ENCODE results near the gene SLC1A4. TPM values are rescaled to one million over a fixed set of nuclear protein-coding genes. Genes with fewer than 3 reads are reported as not detected.

SLC1A4 gene
- total RNA-seq (2013; cell fraction: nucleolus; rRNA removed): 16.4 and 16.7 TPM in 2 replicates
- 35.8 and 37.0 TPM in 2 replicates for total RNA-seq (2014; rRNA removed)
- 23.2 and 23.8 TPM in 2 replicates for total RNA-seq (2014; rRNA removed; fragmentation: Illumina TruSeq; extraction: Trizol)
- total RNA-seq (2021): 43.2 and 43.4 TPM in 2 replicates
- polyA plus RNA-seq (2011; ENCODE audit: low read depth): 24.9 TPM
- 20.3 and 26.9 TPM in 2 replicates for polyA plus RNA-seq (2011; rRNA removed)
- 27.0 and 29.7 TPM in 2 replicates for polyA plus RNA-seq (2011; cell fraction: cytosol; rRNA removed)
- polyA plus RNA-seq (2011; cell fraction: nucleus; rRNA removed): 30.5 and 33.0 TPM in 2 replicates
- polyA plus RNA-seq (2012): 27.7 and 31.8 TPM in 2 replicates
- polyA plus RNA-seq (2014; fragmentation: Illumina TruSeq; extraction: Trizol): 27.4 TPM in 2 replicates
- polyA plus RNA-seq (2014; fragmentation: Nextera tagmentation; extraction: Ambion mirVana): 10 to 100 TPM; 10.8 to 13.9 TPM
- polyA plus RNA-seq (2014; rRNA removed): 28.0 and 29.0 TPM in 2 replicates
- 10 to 100 TPM; 32.6 to 37.2 TPM for polyA plus RNA-seq (2016; fragmentation: Nextera tagmentation; extraction: Ambion mirVana)
- polyA minus RNA-seq (2011; rRNA and poly(A)+ RNA removed): 49.4 and 72.0 TPM in 2 replicates
- 22.5 and 26.3 TPM in 2 replicates for polyA minus RNA-seq (2011; cell fraction: cytosol; rRNA and poly(A)+ RNA removed)
- 12.0 and 23.5 TPM in 2 replicates for polyA minus RNA-seq (2011; cell fraction: nucleus; rRNA and poly(A)+ RNA removed)
- percentile 88 among the genes with signal in this experiment for Bru-seq, nascent RNA
- percentile 73 among the genes with signal in this experiment for BruChase-seq, experiment 1, labeled RNA remaining after a 6-hour chase
- percentile 83 among the genes with signal in this experiment for BruChase-seq, experiment 2, labeled RNA remaining after a 2-hour chase
- long read RNA-seq, experiment 1, full-length matches to known transcripts: 9 of 16 reads
- long read RNA-seq, experiment 1, partial matches to known transcripts: 4 of 16 reads
- long read RNA-seq, experiment 1, other reads (novel, unspliced or antisense): 3 of 16 reads
- long read RNA-seq, experiment 2, full-length matches to known transcripts: 16 of 63 reads
- long read RNA-seq, experiment 2, partial matches to known transcripts: 46 of 63 reads
- long read RNA-seq, experiment 2, other reads (novel, unspliced or antisense): 1 of 63 reads

- ChIA-PET CTCF (interaction anchor here (0.6 to 2.1 kb wide), 7 partner anchors 17 to 74 kb away, joined by 3 to 10 read pairs (median 4); no protein-coding TSS in a partner anchor), SMC1A (ENCODE audit: uncharacterized antibody, unreplicated experiment) (interaction anchor here (0.9 to 5.8 kb wide), 12 partner anchors 8 to 74 kb away, joined by 3 to 28 read pairs (median 5); no protein-coding TSS in a partner anchor), RAD21 (ENCODE audit: unreplicated experiment) (interaction anchor here (0.8 to 10.2 kb wide), 8 partner anchors 10 to 72 kb away, joined by 3 to 73 read pairs (median 8); no protein-coding TSS in a partner anchor), POLR2A (interaction anchor here (0.7 to 6.1 kb wide), 5 partner anchors 33 to 141 kb away, joined by 3 to 96 read pairs (median 3); partner anchors contain the start of gene RAB1A)
- Histone ChIP-seq H3K9ac (ENCODE audit: control insufficient read depth, insufficient read depth, low read length) (peak within 1 kb of the TSS; percentile 91), H3K79me2 (ENCODE audit: control insufficient read depth, insufficient read depth, low read length) (peaks cover 54% of the 10 kb centered on the region), H4K20me1 (ENCODE audit: control insufficient read depth, insufficient read depth) (no peaks in the 10 kb centered on the region), H2AFZ (ENCODE audit: control insufficient read depth, low read depth, low read length) (peak within 1 kb of the TSS; percentile 62), H3K27me3 (replicated peaks in 1 of 2; ENCODE audit: control insufficient read depth in 2 of 2, insufficient read depth in 2 of 2, low read length in 1 of 2) (no peaks in the 10 kb centered on the region), H3K4me2 (ENCODE audit: control insufficient read depth, insufficient read depth) (peak within 1 kb of the TSS; percentile 96), H3K36me3 (ENCODE audit: control insufficient read depth in 2 of 2, insufficient read depth in 2 of 2, low read length in 1 of 2) (peaks cover 0 to 2% of the 10 kb centered on the region in 2 experiments; a peak in 2 of 4 replicates), H3K4me3 (peak within 1 kb of the TSS; percentile 99), H3K4me1 (ENCODE audit: control insufficient read depth, insufficient read depth, low read length) (peaks cover 28% of the 10 kb centered on the region), H3K27ac (ENCODE audit: control insufficient read depth, insufficient read depth) (peak within 1 kb of the TSS; percentile 89), H3K9me3 (replicated peaks; ENCODE audit: control insufficient read depth, insufficient read depth, low read length) (no peaks in the 10 kb centered on the region)
- intact Hi-C loops (cut with micrococcal nuclease; ENCODE audit: unreplicated experiment) (loop anchor here (5.0 kb wide), 4 partner anchors 43 to 337 kb away; partner anchors contain the start of genes ACTR2 and SERTAD2), in situ Hi-C loops (cut with MboI) (loop anchor here (10.0 kb wide), 1 partner anchor 55 kb away; no protein-coding TSS in a partner anchor)
- BruUV-seq (replicated peaks): no TSS peak
- DNase-seq (ENCODE audit: low read depth, low spot score) (no peak), FAIRE-seq (no peak), ATAC-seq (peak; percentile 82)
- 1% methylated on average over 83 of the region's 109 CpGs for WGBS (ENCODE audit: insufficient coverage, insufficient replicate concordance, low lambda C conversion rate, missing lambda C conversion rate)
- peak; percentile 23; the same call in 1 of the 3 replicates for TF ChIP-seq POU2F2 (IDR thresholded peaks at IDR 0.05; ENCODE audit: borderline replicate concordance, low read depth, low read length)
- no peak for TF ChIP-seq MTA2 (IDR thresholded peaks at IDR 0.05; ENCODE audit: low read depth)
- TF ChIP-seq BACH1 (IDR thresholded peaks at IDR 0.05; ENCODE audit: borderline replicate concordance): peak; percentile 97
- TF ChIP-seq, protein P1, sequence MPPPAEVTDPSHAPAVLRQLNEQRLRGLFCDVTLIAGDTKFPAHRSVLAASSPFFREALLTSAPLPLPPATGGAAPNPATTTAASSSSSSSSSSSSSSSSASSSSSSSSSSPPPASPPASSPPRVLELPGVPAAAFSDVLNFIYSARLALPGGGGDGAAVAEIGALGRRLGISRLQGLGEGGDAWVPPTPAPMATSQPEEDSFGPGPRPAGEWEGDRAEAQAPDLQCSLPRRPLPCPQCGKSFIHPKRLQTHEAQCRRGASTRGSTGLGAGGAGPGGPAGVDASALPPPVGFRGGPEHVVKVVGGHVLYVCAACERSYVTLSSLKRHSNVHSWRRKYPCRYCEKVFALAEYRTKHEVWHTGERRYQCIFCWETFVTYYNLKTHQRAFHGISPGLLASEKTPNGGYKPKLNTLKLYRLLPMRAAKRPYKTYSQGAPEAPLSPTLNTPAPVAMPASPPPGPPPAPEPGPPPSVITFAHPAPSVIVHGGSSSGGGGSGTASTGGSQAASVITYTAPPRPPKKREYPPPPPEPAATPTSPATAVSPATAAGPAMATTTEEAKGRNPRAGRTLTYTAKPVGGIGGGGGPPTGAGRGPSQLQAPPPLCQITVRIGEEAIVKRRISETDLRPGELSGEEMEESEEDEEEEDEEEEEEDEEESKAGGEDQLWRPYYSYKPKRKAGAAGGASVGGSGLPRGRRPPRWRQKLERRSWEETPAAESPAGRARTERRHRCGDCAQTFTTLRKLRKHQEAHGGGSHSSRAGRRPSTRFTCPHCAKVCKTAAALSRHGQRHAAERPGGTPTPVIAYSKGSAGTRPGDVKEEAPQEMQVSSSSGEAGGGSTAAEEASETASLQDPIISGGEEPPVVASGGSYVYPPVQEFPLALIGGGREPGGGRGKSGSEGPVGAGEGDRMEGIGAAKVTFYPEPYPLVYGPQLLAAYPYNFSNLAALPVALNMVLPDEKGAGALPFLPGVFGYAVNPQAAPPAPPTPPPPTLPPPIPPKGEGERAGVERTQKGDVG (CRISPR knock-in tag; IDR thresholded peaks at IDR 0.05): no peak
- TF ChIP-seq HDAC6 (IDR thresholded peaks at IDR 0.05; ENCODE audit: unreplicated experiment): no peak
- TF ChIP-seq RELA (IDR thresholded peaks at IDR 0.05; ENCODE audit: borderline replicate concordance, partially characterized antibody): no peak
- TF ChIP-seq ZZZ3 (IDR thresholded peaks at IDR 0.05; ENCODE audit: control insufficient read depth, insufficient read length, low read depth): no peak
- TF ChIP-seq YBX1 (IDR thresholded peaks at IDR 0.05): no peak
- no peak for TF ChIP-seq KDM1A (IDR thresholded peaks at IDR 0.05; ENCODE audit: borderline replicate concordance)
- TF ChIP-seq POLR2AphosphoS5 (IDR thresholded peaks at IDR 0.05; ENCODE audit: low read length): peak; percentile 76; the same call in 1 of the 2 replicates
- no peak for TF ChIP-seq FOXK2 (IDR thresholded peaks at IDR 0.05)
- no peak for TF ChIP-seq PAX5 (IDR thresholded peaks at IDR 0.05; ENCODE audit: borderline replicate concordance, low read depth, low read length)
- no peak for TF ChIP-seq CBX3 (IDR thresholded peaks at IDR 0.05; ENCODE audit: borderline replicate concordance, low read depth)
These were observed at the start of gene SLC1A4 for GRCh38 chr2:64989126-64989981. Gene SLC1A4 (plus strand): TSS chr2:64989399. CDS start chr2:64989644, 245 bp downstream.

All from GM12878 (cell line).